HepG2 (cell line): ENCODE measurements around the gene DGKG. TPM values are rescaled to one million over a fixed set of nuclear protein-coding genes. Genes with fewer than 3 reads are reported as not detected.
A peak's percentile ranks its signal among the peaks of the same experiment; 100 is the strongest.

Experiments used
- FOXJ3 ChIP-seq: sonication (generic); formaldehyde crosslinking; IDR thresholded peaks from 2 replicates; pipeline ENCODE4 v1.4.0; 2020; ENCODE audit warnings: missing genetic modification reagents, mild to moderate bottlenecking, borderline replicate concordance
- GPN1 ChIP-seq: sonication (generic); formaldehyde crosslinking; IDR thresholded peaks from 2 replicates; pipeline ENCODE4 v1.5.1; 2020; ENCODE audit warnings: missing genetic modification reagents, borderline replicate concordance
- HNRNPLL ChIP-seq: fragments of 200-400 bp; formaldehyde crosslinking; IDR thresholded peaks from 2 replicates; pipeline ENCODE4 v1.6.1; 2017; ENCODE audit warnings: mild to moderate bottlenecking, low read depth, low read length; ENCODE audit not compliant: poor library complexity, severe bottlenecking
- IKZF4 ChIP-seq: sonication (generic); formaldehyde crosslinking; IDR thresholded peaks from 2 replicates; pipeline ENCODE4 v1.5.1; 2020; ENCODE audit warnings: borderline replicate concordance, mild to moderate bottlenecking, low read depth, missing genetic modification reagents; ENCODE audit errors: not compliant biosample characterization
- IRF9 ChIP-seq: sonication (generic); formaldehyde crosslinking; IDR thresholded peaks from 2 replicates; pipeline ENCODE4 v1.8.0; 2022; ENCODE audit warnings: missing genetic modification reagents, mild to moderate bottlenecking, borderline replicate concordance
- PLSCR1 ChIP-seq: sonication (generic); formaldehyde crosslinking; IDR thresholded peaks from 2 replicates; pipeline ENCODE4 v1.5.0; 2020; ENCODE audit warnings: missing genetic modification reagents, mild to moderate bottlenecking, borderline replicate concordance
- REST ChIP-seq, 2 experiments: IDR thresholded peaks; 2 replicates each; pipeline ENCODE4 v1.6.1; 2011 to 2012; ENCODE audit warnings: low read length in 2 of 2, borderline replicate concordance in 1 of 2, low read depth in 1 of 2, mild to moderate bottlenecking in 1 of 2, moderate library complexity in 1 of 2
- SAP130 ChIP-seq: IDR thresholded peaks from 2 replicates; pipeline ENCODE4 v1.6.1; 2016; ENCODE audit warnings: low read depth
- ZBTB37 ChIP-seq: sonication (generic); formaldehyde crosslinking; IDR thresholded peaks from 2 replicates; pipeline ENCODE4 v1.4.0; 2020; ENCODE audit warnings: mild to moderate bottlenecking, missing genetic modification reagents
- ZBTB43 ChIP-seq: sonication (generic); formaldehyde crosslinking; conservative IDR thresholded peaks from 2 replicates; pipeline ENCODE4 v1.4.0; 2020; ENCODE audit warnings: missing genetic modification reagents
- ZNF10 ChIP-seq: sonication (generic); formaldehyde crosslinking; IDR thresholded peaks from 2 replicates; pipeline ENCODE4 v1.4.0; 2020; ENCODE audit warnings: mild to moderate bottlenecking, low read depth, missing genetic modification reagents, borderline replicate concordance
- ZNF234 ChIP-seq: sonication (generic); formaldehyde crosslinking; conservative IDR thresholded peaks from 2 replicates; pipeline ENCODE4 v1.5.1; 2020; ENCODE audit warnings: mild to moderate bottlenecking, missing genetic modification reagents
- ZNF235 ChIP-seq: sonication (generic); formaldehyde crosslinking; IDR thresholded peaks from 2 replicates; pipeline ENCODE4 v1.8.1; 2023; ENCODE audit warnings: mild to moderate bottlenecking, missing genetic modification reagents, borderline replicate concordance
- ZNF251 ChIP-seq: sonication (generic); formaldehyde crosslinking; IDR thresholded peaks from 2 replicates; pipeline ENCODE4 v1.9.0; 2021; ENCODE audit warnings: mild to moderate bottlenecking, missing genetic modification reagents
- ZNF331 ChIP-seq: sonication (generic); formaldehyde crosslinking; IDR thresholded peaks from 2 replicates; pipeline ENCODE4 v1.4.0; 2020; ENCODE audit warnings: missing genetic modification reagents
- ZNF383 ChIP-seq: sonication (generic); formaldehyde crosslinking; IDR thresholded peaks from 2 replicates; pipeline ENCODE4 v1.4.0; 2020; ENCODE audit warnings: missing genetic modification reagents, mild to moderate bottlenecking, borderline replicate concordance
- ZNF552 ChIP-seq: sonication (generic); formaldehyde crosslinking; IDR thresholded peaks from 2 replicates; pipeline ENCODE4 v1.9.0; 2022; ENCODE audit warnings: missing genetic modification reagents, mild to moderate bottlenecking, borderline replicate concordance
- ZNF839 ChIP-seq: sonication (generic); formaldehyde crosslinking; IDR thresholded peaks from 2 replicates; pipeline ENCODE4 v1.4.0; 2020; ENCODE audit warnings: missing genetic modification reagents, mild to moderate bottlenecking, borderline replicate concordance
- polyA plus RNA-seq, 8 experiments: library from polyadenylated mRNA; depleted of rRNA in 3 of 8; stranded (reverse) in 7 of 8; unstranded in 1 of 8; fragments of >200 nt; fragmentation: Illumina TruSeq in 4 of 8; extraction: Trizol in 4 of 8; gene quantifications; 2 replicates each; pipeline versions ENCODE4 v1.2.1 to v1.2.3, GENCODE V29; 2011 to 2016; ENCODE audit warnings: low read depth in 4 of 8, missing spikeins in 1 of 8, mixed read lengths in 1 of 8; ENCODE audit not compliant: insufficient read depth in 1 of 8
- total RNA-seq, 5 experiments: library from RNA; depleted of rRNA; stranded (reverse); fragments of >200 nt; fragmentation: Illumina TruSeq; extraction: Trizol; gene quantifications; 2 replicates each; pipeline ENCODE4 v1.2.3, GENCODE V29; 2016; ENCODE audit warnings: low read depth in 1 of 5

Gene DGKG
- total and polyA plus RNA-seq, 2 of the 13 experiments (the other 11 are each of a cell fraction or from before 2014, with no cell fraction given), result 3.8 to 6.2 TPM

GRCh38 chr3:186241910-186242821 lies 119.9 kb downstream of the DGKG start (continued):
- TF ChIP-seq ZBTB37 (CRISPR knock-in tag) (no peak), FOXJ3 (no peak), GPN1 (CRISPR knock-in tag) (no peak), ZNF839 (no peak), HNRNPLL (peak; percentile 36), IRF9 (no peak), IKZF4 (CRISPR knock-in tag) (no peak), PLSCR1 (CRISPR knock-in tag) (no peak), ZNF251 (CRISPR knock-in tag) (no peak), ZNF383 (no peak), ZNF331 (CRISPR knock-in tag) (peak; percentile 41; the same call in 1 of the 2 replicates), SAP130 (CRISPR knock-in tag) (peak; percentile 97), REST (IDR thresholded peaks at IDR 0.05; ENCODE audit: borderline replicate concordance in 1 of 2, low read depth in 1 of 2, low read length in 2 of 2) (no peak), ZNF552 (CRISPR knock-in tag) (no peak), ZNF235 (CRISPR knock-in tag) (no peak), ZNF234 (CRISPR knock-in tag) (no peak), ZNF10 (no peak), ZBTB43 (CRISPR knock-in tag) (no peak)
